ENCODE data around the gene ITGB2.

Gene ITGB2

DNA sequence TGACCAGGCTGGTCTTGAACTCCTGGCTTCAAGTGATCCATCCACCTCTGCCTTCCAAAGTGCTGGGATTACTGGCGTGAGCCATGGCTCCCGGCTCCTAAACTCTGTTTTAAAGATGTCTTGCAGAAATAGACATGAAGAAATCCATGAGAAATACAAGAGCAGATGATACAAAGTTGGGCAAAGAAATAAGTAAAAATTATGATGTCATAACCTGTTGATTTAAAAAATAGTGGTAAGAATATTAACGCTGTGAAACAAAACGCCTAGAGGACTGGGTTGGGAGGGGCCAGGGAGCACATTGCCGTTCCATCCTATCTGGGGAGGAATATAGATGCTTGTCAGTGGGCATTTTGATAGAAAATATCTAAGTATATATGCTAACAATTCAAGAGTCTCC lies 1.2 kb upstream of the ITGB2 start:
- H2AFZ ChIP-seq (ENCODE audit: low read length): no peak overlapping the region
- no peaks in the 10 kb centered on the region for H3K9me2 ChIP-seq (ENCODE audit: low read depth, low read length)
- no peaks in the 10 kb centered on the region for H3K4me1 ChIP-seq (ENCODE audit: insufficient read depth, low read length, severe bottlenecking)
- H3F3A ChIP-seq (ENCODE audit: insufficient read depth, low read length): no peaks in the 10 kb centered on the region
- H3K9ac ChIP-seq (ENCODE audit: low read length): no peak overlapping the region
- H4K20me1 ChIP-seq (ENCODE audit: insufficient read depth, low read length): no peaks in the 10 kb centered on the region
- no peak overlapping the region for H3K4me2 ChIP-seq (ENCODE audit: low read length)
- no peaks in the 10 kb centered on the region for H3K9me3 ChIP-seq (ENCODE audit: low read length)
- TF ChIP-seq EZH2 (IDR thresholded peaks at IDR 0.05; ENCODE audit: borderline replicate concordance, low read length): no peak
- TF ChIP-seq, protein P1, sequence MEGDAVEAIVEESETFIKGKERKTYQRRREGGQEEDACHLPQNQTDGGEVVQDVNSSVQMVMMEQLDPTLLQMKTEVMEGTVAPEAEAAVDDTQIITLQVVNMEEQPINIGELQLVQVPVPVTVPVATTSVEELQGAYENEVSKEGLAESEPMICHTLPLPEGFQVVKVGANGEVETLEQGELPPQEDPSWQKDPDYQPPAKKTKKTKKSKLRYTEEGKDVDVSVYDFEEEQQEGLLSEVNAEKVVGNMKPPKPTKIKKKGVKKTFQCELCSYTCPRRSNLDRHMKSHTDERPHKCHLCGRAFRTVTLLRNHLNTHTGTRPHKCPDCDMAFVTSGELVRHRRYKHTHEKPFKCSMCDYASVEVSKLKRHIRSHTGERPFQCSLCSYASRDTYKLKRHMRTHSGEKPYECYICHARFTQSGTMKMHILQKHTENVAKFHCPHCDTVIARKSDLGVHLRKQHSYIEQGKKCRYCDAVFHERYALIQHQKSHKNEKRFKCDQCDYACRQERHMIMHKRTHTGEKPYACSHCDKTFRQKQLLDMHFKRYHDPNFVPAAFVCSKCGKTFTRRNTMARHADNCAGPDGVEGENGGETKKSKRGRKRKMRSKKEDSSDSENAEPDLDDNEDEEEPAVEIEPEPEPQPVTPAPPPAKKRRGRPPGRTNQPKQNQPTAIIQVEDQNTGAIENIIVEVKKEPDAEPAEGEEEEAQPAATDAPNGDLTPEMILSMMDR (IDR thresholded peaks at IDR 0.05; ENCODE audit: low read length): no peak
- no peak overlapping the region for H3K4me3 ChIP-seq (ENCODE audit: low read depth, low read length, poor library complexity, severe bottlenecking)
- peaks cover 12% of the 10 kb centered on the region for H3K27me3 ChIP-seq (ENCODE audit: insufficient read depth, low read length)
- no peak overlapping the region for H3K27ac ChIP-seq (ENCODE audit: low read depth, low read length, poor library complexity, severe bottlenecking)
- no peaks in the 10 kb centered on the region for H3K79me2 ChIP-seq (ENCODE audit: insufficient read depth, low read length)
- no peaks in the 10 kb centered on the region for H3K36me3 ChIP-seq (ENCODE audit: insufficient read depth, low read length)

DNA sequence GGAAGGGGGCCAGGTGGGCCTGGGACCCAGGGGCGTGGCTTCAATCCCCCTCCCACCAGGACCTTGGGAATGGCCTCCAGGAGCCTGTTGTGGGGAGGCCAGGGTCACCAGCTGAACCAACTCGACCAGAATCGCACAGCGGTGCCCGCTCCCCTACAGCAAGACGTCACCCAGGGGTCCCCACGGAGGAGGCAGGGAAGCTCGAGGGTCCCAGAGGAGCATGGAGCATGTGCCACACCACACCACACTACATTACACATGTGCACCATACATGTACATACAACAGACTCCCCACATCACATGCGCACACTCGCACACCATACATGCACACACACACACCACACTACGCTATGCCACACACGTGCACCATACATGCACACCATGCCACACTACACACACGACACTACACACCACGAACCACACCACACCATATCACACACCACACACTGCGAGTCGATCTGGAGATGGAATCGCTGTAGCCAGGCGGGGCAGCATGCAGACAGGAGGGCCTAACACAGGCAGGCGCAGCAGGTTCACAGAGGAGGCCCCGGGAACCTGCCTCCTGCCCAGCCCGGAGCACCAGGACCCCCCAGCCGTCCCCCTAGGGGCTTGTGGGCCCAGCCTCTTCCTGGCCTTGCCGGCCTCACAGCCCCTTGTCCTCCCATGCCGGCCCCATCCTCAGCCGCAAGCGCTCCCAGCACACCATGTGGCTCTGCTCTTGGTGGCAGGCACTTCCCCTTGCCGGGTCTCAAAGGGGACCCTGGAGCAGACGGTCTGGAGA lies 596 bp downstream of the ITGB2 start:
- no peaks in the 10 kb centered on the region for H4K20me1 ChIP-seq (ENCODE audit: insufficient read depth, low read length)
- H3K27me3 ChIP-seq (ENCODE audit: insufficient read depth, low read length): peaks cover 12% of the 10 kb centered on the region
- H3K36me3 ChIP-seq (ENCODE audit: insufficient read depth, low read length): no peaks in the 10 kb centered on the region
- H3K4me3 ChIP-seq (ENCODE audit: low read depth, low read length, poor library complexity, severe bottlenecking): peak overlapping the region; percentile 41
- H3K4me2 ChIP-seq (ENCODE audit: low read length): peak overlapping the region; percentile 31; the same call in 1 of the 2 replicates
- no peaks in the 10 kb centered on the region for H3K4me1 ChIP-seq (ENCODE audit: insufficient read depth, low read length, severe bottlenecking)
- no peak overlapping the region for H2AFZ ChIP-seq (ENCODE audit: low read length)
- no peak for TF ChIP-seq EZH2 (IDR thresholded peaks at IDR 0.05; ENCODE audit: borderline replicate concordance, low read length)
- TF ChIP-seq, protein P1 (IDR thresholded peaks at IDR 0.05; ENCODE audit: low read length): no peak
- no peaks in the 10 kb centered on the region for H3K79me2 ChIP-seq (ENCODE audit: insufficient read depth, low read length)
- H3K9me2 ChIP-seq (ENCODE audit: low read depth, low read length): no peaks in the 10 kb centered on the region
- H3K9me3 ChIP-seq (ENCODE audit: low read length): no peaks in the 10 kb centered on the region
- no peaks in the 10 kb centered on the region for H3F3A ChIP-seq (ENCODE audit: insufficient read depth, low read length)
- H3K9ac ChIP-seq (ENCODE audit: low read length): no peak overlapping the region
- no peak overlapping the region for H3K27ac ChIP-seq (ENCODE audit: low read depth, low read length, poor library complexity, severe bottlenecking)

DNA sequence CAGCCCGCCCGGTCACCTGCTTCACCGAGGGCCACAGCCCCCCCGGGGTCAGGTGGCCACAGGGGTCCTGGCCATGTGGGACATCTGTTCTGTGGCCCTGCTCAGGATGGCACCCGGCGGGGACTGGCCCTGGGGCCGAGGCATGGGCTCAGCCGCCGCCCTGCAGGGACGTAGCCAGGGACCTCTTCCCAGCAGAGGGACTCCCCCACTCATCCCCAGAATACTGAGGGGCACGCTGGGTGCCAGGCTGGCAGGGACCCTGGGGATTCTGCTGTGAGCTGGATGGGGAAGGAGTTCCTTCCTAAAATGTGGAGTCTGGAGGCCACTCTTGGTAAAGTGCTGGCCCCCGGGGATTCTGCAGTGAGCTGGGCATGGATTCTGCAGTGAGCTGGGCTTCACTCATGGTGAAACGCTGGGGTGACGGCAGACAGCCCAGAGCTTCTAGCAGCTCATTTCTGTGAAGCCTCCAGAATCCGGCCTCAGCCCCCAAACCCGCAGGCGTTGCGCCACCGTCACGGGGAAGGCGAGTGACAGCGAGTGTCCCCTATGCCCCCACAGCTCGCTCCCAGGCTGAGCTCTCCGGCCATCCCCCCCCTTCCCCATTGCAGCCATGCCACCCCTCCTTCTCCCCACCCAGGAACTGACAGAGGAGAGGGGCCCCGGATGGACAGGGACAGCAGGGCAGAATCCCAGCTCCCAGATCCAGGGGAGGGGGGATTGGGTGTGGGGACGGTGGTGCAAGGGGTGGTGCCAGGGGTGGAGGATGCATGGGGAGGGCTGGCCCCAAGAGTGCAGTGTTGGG lies 1.4 kb downstream of the ITGB2 start:
- no peaks in the 10 kb centered on the region for H3K79me2 ChIP-seq (ENCODE audit: insufficient read depth, low read length)
- no peaks in the 10 kb centered on the region for H3K36me3 ChIP-seq (ENCODE audit: insufficient read depth, low read length)
- peaks cover 6% of the 10 kb centered on the region for H3K4me1 ChIP-seq (ENCODE audit: insufficient read depth, low read length, severe bottlenecking)
- H3K27me3 ChIP-seq (ENCODE audit: insufficient read depth, low read length): peaks cover 13% of the 10 kb centered on the region
- H4K20me1 ChIP-seq (ENCODE audit: insufficient read depth, low read length): no peaks in the 10 kb centered on the region
- H3K9me3 ChIP-seq (ENCODE audit: low read length): no peaks in the 10 kb centered on the region
- H3F3A ChIP-seq (ENCODE audit: insufficient read depth, low read length): no peaks in the 10 kb centered on the region
- TF ChIP-seq, protein P1 (IDR thresholded peaks at IDR 0.05; ENCODE audit: low read length): no peak
- TF ChIP-seq EZH2 (IDR thresholded peaks at IDR 0.05; ENCODE audit: borderline replicate concordance, low read length): no peak
- no peak overlapping the region for H3K4me2 ChIP-seq (ENCODE audit: low read length)
- H3K27ac ChIP-seq (ENCODE audit: low read depth, low read length, poor library complexity, severe bottlenecking): no peak overlapping the region
- H3K9me2 ChIP-seq (ENCODE audit: low read depth, low read length): no peaks in the 10 kb centered on the region
- H3K4me3 ChIP-seq (ENCODE audit: low read depth, low read length, poor library complexity, severe bottlenecking): no peak overlapping the region
- H2AFZ ChIP-seq (ENCODE audit: low read length): no peak overlapping the region
- H3K9ac ChIP-seq (ENCODE audit: low read length): no peak overlapping the region

Measured in OCI-LY1 (cell line).